ENCODE results near the gene BRMS1. TPM values are rescaled to one million over a fixed set of nuclear protein-coding genes. Genes with fewer than 3 reads are reported as not detected.

The BRMS1 gene
- total RNA-seq, 1 donor from 2014 or later, result 23.3 TPM

GRCh38 chr11:66294626-66295620 is 50.0 kb downstream of the BRMS1 start:
- Mint-ChIP-seq H3K27me3 (ENCODE audit: low read depth) (peaks cover 5% of the 10 kb centered on the region), H3K4me3 (ENCODE audit: unreplicated experiment) (no peak overlapping the region), H3K36me3 (ENCODE audit: low read depth) (peaks cover 3% of the 10 kb centered on the region), H3K9me3 (ENCODE audit: low read depth) (no peaks in the 10 kb centered on the region), H3K4me1 (ENCODE audit: low read depth) (peaks cover 14% of the 10 kb centered on the region), H3K27ac (ENCODE audit: unreplicated experiment) (no peak overlapping the region)
- TF ChIP-seq, protein P1, sequence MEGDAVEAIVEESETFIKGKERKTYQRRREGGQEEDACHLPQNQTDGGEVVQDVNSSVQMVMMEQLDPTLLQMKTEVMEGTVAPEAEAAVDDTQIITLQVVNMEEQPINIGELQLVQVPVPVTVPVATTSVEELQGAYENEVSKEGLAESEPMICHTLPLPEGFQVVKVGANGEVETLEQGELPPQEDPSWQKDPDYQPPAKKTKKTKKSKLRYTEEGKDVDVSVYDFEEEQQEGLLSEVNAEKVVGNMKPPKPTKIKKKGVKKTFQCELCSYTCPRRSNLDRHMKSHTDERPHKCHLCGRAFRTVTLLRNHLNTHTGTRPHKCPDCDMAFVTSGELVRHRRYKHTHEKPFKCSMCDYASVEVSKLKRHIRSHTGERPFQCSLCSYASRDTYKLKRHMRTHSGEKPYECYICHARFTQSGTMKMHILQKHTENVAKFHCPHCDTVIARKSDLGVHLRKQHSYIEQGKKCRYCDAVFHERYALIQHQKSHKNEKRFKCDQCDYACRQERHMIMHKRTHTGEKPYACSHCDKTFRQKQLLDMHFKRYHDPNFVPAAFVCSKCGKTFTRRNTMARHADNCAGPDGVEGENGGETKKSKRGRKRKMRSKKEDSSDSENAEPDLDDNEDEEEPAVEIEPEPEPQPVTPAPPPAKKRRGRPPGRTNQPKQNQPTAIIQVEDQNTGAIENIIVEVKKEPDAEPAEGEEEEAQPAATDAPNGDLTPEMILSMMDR (IDR thresholded peaks at IDR 0.05), result no peak
- no peak for DNase-seq (ENCODE audit: low spot score)

DNA sequence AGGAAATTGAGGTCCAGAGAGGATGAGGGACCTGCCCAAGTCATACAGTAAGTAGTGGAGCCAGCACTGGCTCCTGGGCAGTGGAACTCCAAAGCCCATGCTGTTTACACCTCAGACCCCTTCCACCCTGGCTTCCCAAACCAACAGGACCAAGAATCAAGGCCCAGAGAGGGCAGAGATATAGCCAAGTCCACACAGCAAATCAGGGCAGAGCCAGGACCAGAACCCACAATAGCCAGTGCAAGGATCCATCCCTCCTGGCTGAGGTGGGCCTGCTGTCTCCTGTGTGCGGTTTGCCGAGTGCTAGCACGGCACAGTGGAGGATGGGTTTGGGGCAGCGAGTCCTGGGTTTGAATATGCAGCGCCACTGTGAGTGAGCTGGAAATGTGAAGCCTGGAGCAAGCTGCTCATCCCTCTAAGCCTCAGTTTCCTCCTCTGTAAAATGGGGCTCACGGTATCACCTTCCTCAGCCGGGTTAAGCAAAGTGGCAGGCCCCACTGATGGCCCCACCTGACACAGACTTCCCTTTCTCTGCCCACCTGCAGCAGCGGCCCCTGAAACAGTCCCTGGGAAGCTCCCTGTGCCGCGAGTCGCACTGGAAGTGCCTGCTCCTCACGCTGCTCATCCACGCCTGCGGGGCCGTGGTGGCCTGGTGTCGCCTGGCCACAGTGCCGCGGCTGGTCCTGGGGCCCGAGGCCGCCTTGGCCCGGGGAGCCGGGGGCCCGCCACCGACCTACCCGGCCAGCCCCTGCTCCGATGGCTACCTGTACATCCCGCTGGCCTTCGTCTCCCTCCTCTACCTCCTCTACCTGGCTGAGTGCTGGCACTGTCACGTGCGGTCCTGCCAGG is 50.9 kb downstream of the BRMS1 start:
- H3K27ac Mint-ChIP-seq (ENCODE audit: unreplicated experiment), result no peak overlapping the region
- peaks cover 19% of the 10 kb centered on the region for H3K4me1 Mint-ChIP-seq (ENCODE audit: low read depth)
- no peak for DNase-seq (ENCODE audit: low spot score)
- peaks cover 5% of the 10 kb centered on the region for H3K27me3 Mint-ChIP-seq (ENCODE audit: low read depth)
- H3K9me3 Mint-ChIP-seq (ENCODE audit: low read depth), result no peaks in the 10 kb centered on the region
- no peak overlapping the region for H3K4me3 Mint-ChIP-seq (ENCODE audit: unreplicated experiment)
- TF ChIP-seq, protein P1 (IDR thresholded peaks at IDR 0.05), result no peak
- H3K36me3 Mint-ChIP-seq (ENCODE audit: low read depth), result peaks cover 3% of the 10 kb centered on the region

- H3K4me3 Mint-ChIP-seq (ENCODE audit: unreplicated experiment), result peak overlapping the region; percentile 14
- peaks cover 3% of the 10 kb centered on the region for H3K36me3 Mint-ChIP-seq (ENCODE audit: low read depth)
- TF ChIP-seq, protein P1 (IDR thresholded peaks at IDR 0.05), result no peak
- peaks cover 5% of the 10 kb centered on the region for H3K27me3 Mint-ChIP-seq (ENCODE audit: low read depth)
- peaks cover 19% of the 10 kb centered on the region for H3K4me1 Mint-ChIP-seq (ENCODE audit: low read depth)
- H3K27ac Mint-ChIP-seq (ENCODE audit: unreplicated experiment), result no peak overlapping the region
- DNase-seq (ENCODE audit: low spot score), result no peak
- no peaks in the 10 kb centered on the region for H3K9me3 Mint-ChIP-seq (ENCODE audit: low read depth)
Measured at GRCh38 chr11:66293352-66293751, 51.6 kb downstream of the BRMS1 start.

GRCh38 chr11:66292543-66293332 is 52.2 kb downstream of the BRMS1 start:
- DNase-seq (ENCODE audit: low spot score), result no peak
- Mint-ChIP-seq H3K4me3 (ENCODE audit: unreplicated experiment) (peak overlapping the region; percentile 52), H3K36me3 (ENCODE audit: low read depth) (peaks cover 3% of the 10 kb centered on the region), H3K27ac (ENCODE audit: unreplicated experiment) (no peak overlapping the region), H3K27me3 (ENCODE audit: low read depth) (peaks cover 5% of the 10 kb centered on the region), H3K9me3 (ENCODE audit: low read depth) (no peaks in the 10 kb centered on the region), H3K4me1 (ENCODE audit: low read depth) (peaks cover 26% of the 10 kb centered on the region)
- TF ChIP-seq, protein P1 (IDR thresholded peaks at IDR 0.05), result no peak

Data from chondrocyte (in vitro differentiated cells).